GM18517 (cell line): Measurements from ENCODE around the gene SCAF11.

Experiments
- ATAC-seq: cut with Tn5 transposase; IDR thresholded peaks from one replicate; pipeline ENCODE4 v1.9.1; 2021; ENCODE audit warnings: mild to moderate bottlenecking, moderate library complexity; ENCODE audit not compliant: unreplicated experiment

The SCAF11 gene

GRCh38 chr12:45915405-45915804, 75.0 kb downstream of the SCAF11 start:
- no peak for ATAC-seq

- ATAC-seq = no peak
Measured at GRCh38 chr12:45914090-45914489, 76.3 kb downstream of the SCAF11 start.

GRCh38 chr12:45913631-45914030, 76.7 kb downstream of the SCAF11 start:
- ATAC-seq = no peak

DNA sequence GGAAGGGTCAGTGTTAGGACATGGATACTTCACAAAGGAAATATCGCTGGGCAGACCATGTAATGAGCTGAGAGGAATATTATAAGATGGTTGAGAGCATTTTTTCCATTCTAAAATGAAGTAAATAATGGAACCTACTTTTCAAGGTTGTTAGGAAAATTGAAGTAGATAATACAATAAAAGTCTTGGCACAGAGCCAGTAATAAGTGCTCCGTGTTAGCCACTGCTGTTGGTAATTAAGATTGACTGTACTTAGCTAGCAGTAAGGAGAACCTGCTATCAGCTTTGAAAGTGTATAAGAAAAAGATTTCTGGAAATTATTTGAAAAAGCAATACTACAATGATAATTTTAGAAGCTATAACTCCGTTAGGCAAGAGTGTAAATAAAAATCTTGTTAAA, 77.6 kb downstream of the SCAF11 start:
- no peak for ATAC-seq

GRCh38 chr12:45909041-45909713, 81.2 kb downstream of the SCAF11 start:
- no peak for ATAC-seq

DNA sequence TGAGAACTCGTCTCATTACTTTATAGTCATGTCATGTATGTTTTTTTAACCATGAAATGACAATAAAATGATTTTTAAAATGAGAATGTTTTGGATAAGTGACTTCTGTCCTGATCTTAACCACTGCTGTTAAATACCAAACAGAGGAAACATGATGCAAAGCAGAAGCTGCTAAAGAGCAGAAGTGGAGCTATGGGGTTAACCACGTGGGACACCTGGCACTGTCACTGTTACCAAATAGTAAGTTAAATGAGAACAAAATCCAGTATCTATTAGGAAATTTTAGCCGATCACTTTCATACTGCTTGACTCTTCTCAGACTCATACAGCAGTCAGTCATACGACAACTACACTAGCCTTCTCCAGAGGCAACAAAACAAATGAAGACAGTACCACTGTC, 82.4 kb downstream of the SCAF11 start:
- ATAC-seq = peak; percentile 75

DNA sequence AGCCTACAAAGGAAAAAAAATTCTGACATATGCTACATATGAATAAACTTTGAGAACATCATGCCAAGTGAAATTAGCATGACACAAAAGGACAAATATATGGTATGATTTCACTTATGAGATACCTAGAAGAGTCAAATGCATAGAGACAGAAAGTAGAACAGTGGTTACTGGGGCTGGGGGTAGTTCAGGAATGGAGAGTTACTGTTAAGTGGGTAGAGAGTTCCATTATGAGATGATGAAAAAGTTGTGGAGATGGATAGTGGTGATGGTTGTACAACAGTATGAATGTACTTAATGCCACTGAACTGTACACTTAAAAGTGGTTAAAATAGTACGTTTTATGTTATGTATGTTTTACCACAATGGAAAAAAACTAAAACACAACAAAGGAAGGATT, 92.3 kb downstream of the SCAF11 start:
- ATAC-seq = no peak

- ATAC-seq = no peak
Measured at GRCh38 chr12:45895961-45896360, 94.4 kb downstream of the SCAF11 start.

- no peak for ATAC-seq
Measured at GRCh38 chr12:45893240-45893639, 97.1 kb downstream of the SCAF11 start.

GRCh38 chr12:45890276-45890675, 100.1 kb downstream of the SCAF11 start:
- no peak for ATAC-seq

DNA sequence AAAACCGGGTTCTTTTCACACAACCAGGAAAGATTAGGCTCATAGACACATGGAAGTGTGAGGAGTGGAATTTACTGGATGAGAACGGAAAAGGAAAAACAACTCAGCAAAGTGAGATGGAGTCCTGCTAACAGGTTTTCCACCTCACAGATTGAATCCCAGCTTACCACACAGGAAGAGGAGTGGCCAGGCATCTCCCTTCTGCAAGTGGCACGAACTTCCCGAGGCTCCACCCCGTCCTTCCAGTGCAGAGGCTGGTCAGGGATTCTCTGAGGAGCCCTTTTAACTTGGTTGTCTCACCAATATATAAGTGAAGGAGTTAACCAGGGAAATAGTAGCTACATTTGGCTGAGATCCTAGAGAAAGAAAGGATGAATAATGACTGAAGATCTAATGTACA, 102.8 kb downstream of the SCAF11 start:
- ATAC-seq = no peak

- ATAC-seq = no peak
Measured at GRCh38 chr12:45886685-45887084, 103.7 kb downstream of the SCAF11 start.

DNA sequence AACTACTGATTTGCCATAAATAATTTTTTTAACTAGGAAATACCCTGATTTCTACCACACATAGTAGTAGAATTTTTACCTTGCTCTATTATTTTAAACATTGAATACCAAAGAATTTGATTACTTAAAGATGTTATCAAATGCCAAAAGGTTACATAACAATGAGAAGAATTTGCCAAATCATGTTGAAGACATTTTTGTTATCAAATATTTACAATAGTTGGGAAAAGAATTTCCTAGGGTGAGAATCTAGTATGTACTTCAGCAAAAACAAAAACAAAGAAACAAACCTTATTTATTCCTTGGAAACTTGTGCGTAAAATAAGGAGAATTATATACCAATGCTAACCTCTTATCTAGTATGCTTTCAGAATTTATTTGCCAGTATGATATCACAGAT, 107.2 kb downstream of the SCAF11 start:
- ATAC-seq = no peak

- ATAC-seq = no peak
Measured at GRCh38 chr12:45880533-45880932, 109.8 kb downstream of the SCAF11 start.

GRCh38 chr12:45879363-45879895, 110.9 kb downstream of the SCAF11 start:
- ATAC-seq = no peak

DNA sequence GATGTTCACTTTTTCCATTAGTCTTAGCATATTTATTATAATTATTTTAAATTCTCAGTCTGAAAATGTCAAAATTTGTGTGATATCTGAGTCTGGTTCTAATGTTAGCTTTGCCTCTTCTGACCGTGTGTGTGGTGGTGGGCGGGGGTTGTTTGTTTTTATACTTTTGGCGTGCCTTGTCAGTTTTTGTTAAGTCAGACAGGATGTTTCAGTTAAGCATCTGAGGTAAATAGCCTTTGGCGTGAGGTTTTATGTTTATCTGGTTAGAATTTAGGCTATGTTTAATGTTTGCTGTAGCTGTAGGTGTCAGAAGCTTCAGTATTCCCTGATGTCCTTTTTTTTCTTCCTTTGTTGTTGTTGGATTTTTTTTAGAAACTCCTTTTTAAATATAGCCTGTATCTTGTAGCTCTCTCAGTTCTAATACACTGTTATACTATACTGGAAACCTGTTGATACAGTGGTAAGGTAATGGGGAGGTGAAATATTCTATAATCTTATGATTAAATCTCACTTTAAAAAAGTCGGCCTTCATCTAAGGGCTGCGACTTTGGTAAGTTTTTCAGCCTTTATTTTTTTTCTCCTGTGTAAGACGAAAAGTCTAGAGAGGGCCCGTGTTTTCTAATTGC, 111.6 kb downstream of the SCAF11 start:
- ATAC-seq = no peak

- ATAC-seq = no peak
Measured at GRCh38 chr12:45877069-45877468, 113.3 kb downstream of the SCAF11 start.

DNA sequence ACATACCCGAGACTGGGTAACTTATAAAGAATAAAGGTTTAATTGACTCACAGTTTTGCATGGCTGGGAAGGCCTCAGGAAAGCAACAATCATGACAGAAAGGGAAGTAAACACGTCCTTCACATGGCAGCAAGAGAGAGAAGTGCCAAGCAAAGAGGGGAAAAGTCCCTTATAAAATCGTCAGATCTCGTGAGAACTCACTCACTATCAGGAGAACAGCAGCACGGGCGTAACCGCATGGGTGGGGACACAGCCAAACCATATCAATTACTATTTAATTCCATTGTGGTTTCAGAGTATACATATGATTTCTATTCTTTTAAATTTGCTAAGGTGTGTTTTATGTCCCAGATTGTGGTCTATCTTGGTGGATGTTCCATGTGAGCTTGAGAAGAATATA, 117.9 kb downstream of the SCAF11 start:
- ATAC-seq = no peak
